CD4-positive, alpha-beta T cell treated with Interleukin-6 for 4 hours (primary cell): ENCODE results near the gene ACSL4.
"Not testable (repeated sequence)": the region's sequence is repeated elsewhere in the genome, so short reads cannot be mapped to it uniquely, and the experiment has no call there.

Source experiments
- DNase-seq: peaks from one replicate; pipeline ENCODE4 v3.0.0-alpha.2; 2020; ENCODE audit warnings: mixed read lengths

The ACSL4 gene

DNA sequence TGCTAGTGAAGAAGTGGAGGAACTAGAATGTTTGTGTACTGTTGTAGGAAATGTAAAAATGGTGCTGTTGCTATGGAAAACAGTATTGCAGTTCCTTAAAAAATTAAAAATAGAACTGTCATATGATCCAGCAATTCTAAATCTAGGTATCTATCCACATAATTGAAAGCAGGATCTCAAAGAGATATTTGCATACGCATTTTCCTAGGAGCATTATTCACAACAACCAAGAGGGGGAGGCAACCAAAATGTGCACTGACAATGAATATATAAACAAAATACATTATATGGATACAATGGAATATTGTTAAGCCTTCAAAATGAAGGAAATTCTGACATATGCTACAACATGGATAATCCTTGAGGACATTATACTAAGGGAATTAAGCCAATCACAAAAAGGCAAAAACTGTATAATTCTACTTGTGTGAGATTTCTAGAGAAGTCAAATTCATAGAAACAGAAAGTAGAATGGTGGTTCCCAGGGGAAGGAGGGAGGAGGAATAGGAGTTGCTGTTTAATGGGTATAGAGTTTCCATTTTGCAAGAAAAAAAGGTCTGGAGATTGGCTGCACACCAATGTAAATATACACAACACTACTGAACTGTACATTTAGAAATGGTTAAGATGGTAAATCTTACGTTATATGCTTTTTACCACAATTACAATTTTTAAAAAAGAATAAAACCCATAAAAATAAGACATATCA, 72.5 kb downstream of the ACSL4 start:
- no peak for DNase-seq

GRCh38 chrX:109658391-109658790, 74.7 kb downstream of the ACSL4 start:
- DNase-seq, result no peak

DNA sequence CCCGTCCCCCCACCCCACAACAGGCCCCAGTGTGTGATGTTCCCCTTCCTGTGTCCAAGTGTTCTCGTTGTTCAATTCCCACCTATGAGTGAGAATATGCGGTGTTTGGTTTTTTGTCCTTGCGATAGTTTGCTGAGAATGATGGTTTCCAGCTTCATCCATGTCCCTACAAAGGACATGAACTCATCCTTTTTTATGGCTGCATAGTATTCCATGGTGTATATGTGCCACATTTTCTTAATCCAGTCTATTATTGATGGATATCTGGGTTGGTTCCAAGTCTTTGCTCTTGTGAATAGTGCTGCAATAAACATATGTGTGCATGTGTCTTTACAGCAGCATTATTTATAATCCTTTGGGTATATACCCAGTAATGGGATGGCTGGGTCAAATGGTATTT, 75.7 kb downstream of the ACSL4 start:
- DNase-seq, result not testable (repeated sequence)

DNA sequence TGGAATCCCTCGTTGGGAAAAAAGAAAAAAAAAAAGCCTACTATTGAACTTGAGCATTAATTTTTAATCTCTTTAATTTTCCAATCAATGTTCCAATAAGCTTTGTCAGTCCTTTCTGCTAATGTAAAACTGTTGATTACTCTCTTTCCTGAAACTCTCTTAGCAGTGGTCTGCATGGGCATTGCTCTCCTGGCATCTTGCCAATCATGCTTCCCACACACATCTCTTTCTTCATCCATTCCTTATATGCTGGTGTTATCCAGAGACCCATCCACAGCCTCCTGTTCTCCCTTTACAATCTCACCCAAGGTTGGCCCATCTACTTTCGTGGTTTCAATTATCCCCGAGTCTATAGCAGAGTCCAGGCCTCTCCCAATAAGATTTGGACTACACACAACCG, 76.3 kb downstream of the ACSL4 start:
- DNase-seq, result no peak

GRCh38 chrX:109655502-109656201, 77.4 kb downstream of the ACSL4 start:
- DNase-seq, result no peak

DNA sequence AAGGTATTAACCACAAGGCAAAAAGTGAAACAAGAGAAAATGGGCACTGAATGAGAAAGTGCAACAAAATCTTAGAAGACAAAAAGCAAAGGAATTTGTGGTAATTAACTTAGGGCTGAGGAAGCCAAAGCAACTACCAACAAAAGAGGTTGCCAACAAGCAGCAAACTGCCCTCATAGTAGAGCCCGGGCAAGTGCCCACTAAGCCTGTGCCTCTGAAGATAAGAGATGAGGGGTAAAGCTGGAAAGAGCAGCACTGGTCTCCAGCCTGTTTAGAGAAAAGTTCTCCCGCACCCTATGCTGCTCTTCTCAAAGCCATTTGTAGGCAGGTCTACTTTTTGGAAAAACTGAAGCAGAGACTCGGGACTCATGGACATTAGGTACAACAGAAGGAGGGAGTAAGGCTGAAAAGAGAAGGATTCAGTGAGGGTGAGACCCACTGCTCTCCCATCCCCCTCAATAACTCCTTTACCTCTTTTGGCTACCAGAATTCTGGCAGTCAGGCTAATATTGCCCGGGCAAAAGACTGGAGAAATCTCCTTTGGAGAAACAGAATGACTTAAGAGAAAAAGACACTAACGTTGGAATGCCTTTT, 78.4 kb downstream of the ACSL4 start:
- DNase-seq, result no peak

DNA sequence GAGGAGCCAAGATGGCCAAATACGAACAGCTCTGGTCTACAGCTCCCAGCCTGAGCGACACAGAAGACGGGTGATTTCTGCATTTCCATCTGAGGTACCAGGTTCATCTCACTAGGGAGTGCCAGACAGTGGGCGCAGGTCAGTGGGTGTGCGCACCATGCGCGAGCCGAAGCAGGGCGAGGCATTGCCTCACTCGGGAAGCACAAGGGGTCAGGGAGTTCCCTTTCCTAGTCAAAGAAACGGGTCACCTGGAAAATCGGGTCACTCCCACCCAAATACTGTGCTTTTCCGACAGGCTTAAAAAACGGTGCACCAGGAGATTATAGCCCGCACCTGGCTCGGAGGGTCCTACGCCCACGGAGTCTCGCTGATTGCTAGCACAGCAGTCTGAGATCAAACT, 88.4 kb downstream of the ACSL4 start:
- not testable (repeated sequence) for DNase-seq

- no peak for DNase-seq
These were observed 89.4 kb downstream of the ACSL4 start for GRCh38 chrX:109643687-109644086.

GRCh38 chrX:109638158-109638557, 94.9 kb downstream of the ACSL4 start:
- DNase-seq, result no peak

- not testable (repeated sequence) for DNase-seq
These were observed 95.6 kb downstream of the ACSL4 start for GRCh38 chrX:109637477-109637876.

DNA sequence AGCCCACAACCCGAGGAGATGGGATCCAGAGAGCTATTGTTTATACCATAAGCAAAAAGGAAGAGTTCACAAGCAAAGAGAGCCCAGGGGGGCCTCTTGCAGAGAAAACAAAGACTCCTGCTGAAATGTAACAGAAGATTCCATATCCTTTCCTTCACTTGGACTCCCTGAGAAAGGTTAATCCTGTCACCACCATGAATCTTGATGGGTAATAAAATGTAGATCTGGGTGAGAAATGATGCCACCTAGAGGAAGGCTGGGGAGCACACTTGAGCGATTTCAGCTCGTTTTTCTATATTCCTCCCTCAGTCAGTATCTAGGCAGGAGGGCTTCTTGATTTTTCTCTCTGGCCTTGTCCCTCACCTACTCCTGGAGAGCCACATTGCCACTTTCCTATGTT, 97.9 kb downstream of the ACSL4 start:
- DNase-seq, result no peak

DNA sequence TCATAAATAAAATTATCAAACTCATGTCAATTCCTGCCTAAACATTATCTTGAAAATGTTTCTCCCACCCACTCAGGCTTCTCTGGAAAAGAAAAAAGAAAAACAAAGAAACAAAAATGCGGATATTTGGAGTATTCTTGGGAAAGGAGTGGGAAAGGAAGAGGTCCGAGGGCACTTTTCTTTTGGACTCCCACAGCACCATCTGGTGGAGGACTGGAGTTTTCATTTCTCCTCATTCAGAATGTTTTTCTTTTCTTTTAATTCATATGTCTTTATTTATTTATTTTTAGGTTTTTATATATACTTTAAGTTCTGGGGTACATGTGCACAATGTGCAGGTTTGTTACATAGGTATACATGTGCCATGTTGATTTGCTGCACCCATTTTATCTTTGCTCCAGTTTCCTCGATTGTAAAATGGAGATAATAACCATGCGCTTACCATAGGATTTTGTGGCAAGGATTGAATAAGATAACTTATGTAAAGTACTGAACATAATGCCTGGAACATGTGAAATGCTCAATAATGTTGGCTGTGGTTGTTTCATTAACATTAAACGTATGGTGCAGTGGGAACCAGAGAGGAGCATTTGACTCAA, 100.1 kb downstream of the ACSL4 start:
- DNase-seq, result no peak

DNA sequence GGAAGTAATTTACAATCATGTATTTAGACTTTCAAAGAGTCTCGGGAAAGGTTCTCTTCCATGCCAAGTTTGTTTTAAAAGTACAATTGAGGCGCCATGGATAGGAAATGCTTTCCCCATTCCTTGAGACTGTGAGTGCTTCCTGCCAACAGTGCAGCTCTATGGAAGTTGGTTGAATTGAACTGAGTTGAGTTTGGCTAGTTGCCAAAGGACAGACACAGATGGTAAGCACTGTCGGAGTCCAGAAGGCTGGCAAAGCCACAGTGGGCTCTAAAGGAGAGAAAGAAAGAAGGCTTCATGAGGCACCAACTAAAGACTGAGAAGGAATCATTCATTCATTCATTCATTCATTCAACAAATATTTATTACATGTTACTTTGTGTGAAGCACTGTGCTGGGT, 103.7 kb downstream of the ACSL4 start:
- no peak for DNase-seq

GRCh38 chrX:109626637-109627036, 106.4 kb downstream of the ACSL4 start:
- DNase-seq, result no peak

DNA sequence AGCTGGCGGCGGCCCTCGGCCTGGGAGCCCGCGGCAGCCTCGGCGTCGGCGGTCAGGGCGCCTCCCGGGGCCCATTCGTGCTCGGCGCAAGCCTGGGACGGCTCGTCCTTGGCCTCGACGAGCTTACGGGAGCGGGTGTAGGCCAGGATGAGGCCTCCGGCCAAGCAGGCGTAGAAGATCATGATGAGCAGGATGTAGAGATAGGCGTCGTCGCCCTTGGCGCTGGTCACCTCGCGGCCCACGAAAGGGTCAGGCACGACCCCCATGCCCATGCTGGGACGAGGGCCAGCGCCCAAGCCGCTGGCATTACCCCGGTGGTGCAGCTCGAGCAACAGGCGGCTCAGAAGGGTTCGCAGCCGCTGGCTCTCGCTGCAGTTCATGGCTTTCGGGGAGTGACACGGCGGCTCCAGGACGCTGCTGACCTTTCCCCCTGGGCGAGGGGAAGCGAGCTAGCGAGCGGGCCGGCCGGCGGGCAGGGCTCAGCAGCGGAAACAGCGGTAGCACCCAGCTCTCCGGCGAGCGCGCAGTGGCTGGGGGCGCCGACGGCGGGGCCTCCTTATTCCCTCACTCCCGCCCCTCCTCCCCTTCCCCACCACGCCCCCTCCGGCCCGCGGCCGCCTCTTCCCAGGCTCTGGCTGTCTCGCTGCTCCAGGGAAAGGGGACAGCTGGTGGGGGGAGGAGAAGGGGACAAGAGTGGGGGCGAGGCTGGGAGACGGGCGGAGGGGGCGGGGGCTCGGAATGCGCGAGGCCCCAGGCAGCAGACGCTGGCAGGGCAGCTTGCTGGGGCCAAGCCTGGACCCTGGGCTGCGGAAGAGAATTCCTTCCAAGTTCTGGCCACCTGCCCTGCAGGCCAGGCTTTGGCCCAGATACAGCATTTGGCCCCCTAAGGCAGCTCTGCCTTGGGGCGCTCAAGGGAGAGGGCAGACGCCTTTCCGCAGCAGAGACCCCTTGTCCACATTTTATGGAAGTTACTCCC, 108.1 kb downstream of the ACSL4 start, which contains the start of gene KCNE5:
Gene KCNE5, minus strand, starts transcription at position 532 of the 976 bp plus-strand sequence. Its CDS starts 152 bp downstream, at position 380.
- DNase-seq, result no peak

DNA sequence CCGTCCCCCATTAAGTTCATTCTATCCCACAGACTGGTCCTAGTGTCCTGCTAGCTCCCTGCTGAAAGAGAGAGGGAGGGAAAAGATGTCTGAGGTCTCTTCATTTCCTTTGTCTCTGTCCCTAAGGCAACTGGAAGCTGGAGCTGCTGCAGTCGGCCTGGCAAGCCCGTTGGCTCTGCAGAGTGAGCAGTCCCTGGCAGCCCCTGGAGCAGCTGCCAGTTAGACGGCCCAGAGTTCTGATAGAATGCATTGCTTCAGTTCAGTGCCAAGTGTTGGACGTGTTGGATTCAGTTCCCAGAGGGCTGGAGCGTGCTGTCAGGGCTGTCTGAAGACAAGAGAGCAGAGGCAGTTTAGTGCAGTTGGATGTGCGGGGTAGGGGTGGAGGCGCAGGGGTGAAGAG, 109.1 kb downstream of the ACSL4 start:
- no peak for DNase-seq

DNA sequence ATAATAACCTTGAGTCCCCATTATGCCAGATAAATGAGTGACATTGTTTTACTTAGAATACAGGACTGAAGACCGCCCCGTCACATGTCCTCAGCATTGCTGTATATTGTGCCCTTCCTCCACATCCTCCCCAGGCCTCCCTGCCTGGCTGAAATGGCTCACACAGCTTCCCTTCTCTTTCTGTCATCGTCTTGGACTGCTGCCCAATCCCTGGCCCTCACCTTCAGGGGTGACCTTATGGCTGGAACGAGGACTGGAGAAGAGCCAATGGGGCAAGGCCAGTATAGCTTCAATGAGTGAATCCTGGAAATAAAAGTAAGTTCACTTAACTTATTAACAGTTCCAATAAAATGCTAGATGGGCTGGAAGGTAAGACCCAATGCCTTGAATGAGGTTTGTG, 110.8 kb downstream of the ACSL4 start:
- no peak for DNase-seq

DNA sequence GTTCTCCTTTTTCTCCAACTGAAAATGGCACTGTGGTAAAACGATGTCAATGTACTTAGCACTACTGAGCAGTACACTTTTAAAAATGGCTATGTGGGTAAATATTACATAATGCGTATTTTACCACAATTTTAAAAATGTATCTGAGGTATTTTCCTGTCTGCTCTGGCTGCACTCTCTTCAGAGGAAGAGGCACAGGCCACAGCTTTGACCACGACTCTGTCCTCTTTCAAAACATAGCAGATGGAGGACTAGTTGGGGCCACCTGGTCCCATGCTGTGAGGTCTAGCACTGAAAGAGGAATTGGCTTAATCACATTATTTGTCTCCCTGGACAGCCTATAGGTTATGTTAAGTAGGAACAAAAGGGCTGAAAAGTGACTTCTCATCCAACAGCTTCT, 113.3 kb downstream of the ACSL4 start:
- no peak for DNase-seq

DNA sequence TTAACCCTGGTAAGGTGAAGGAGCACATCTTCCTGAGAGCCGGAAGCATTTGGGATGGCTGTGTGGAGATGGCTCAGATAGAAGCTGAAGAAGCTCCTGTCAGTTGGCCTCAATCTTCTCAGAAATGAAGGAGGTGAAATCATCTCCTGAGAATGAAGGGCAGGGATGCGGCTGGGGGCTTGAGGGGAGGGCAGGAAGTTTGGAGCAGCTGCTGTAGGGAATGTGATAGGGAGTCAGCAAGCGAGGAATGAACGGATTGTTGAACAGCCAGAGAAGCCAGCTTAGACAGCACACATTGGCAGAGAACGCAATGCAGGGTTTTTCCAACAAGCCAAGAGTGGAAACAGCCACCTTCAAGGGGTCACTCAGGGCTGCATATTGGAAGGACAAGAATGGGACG, 118.1 kb downstream of the ACSL4 start:
- no peak for DNase-seq

DNA sequence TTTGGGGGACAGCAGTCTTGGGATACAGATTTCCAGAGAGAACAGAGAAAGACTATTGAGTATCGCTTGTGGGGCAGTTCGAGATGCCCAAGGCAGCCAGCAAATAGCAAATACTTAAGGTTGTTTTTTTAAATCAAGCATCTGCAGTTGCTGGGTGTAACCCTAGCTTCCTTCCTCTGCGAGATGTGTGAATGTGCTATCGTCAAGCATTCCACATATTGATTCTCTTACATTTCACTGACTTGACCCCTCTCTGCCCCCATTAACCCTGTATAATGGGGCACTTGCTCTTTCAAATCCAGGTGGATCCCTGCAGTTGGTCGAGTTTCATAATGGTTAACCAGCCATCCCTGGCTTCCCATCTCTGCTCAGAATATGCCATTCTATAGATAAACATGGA, 131.6 kb downstream of the ACSL4 start:
- no peak for DNase-seq

DNA sequence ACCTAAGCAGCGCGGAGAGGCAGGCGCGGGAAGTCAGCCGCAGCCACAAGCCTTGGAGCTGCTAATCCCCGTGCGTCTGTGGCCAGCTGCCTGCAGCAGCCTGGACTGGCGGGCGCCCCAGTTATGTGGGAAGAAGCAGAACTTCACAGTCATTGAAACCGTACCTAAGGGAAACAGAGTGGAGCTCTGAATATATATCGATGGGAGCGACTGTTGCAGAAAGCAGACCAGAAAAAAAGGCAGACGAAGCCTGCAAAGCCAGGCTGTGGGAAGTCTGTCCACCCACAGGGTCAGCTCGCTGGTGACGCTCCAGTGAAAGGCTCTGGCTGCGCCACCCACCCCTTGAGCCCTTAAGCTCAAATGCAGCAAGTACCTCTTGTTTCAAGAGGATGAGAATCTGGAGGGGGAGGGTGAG, 132.8 kb downstream of the ACSL4 start:
- no peak for DNase-seq

- DNase-seq, result no peak
These were observed 137.0 kb downstream of the ACSL4 start for GRCh38 chrX:109596015-109596414.
